Body of pancreas (tissue), 4 donors: ENCODE data around the gene ZNF226. TPM values are rescaled to one million over a fixed set of nuclear protein-coding genes. Genes with fewer than 3 reads are reported as not detected.
"Not testable (repeated sequence)": the region's sequence is repeated elsewhere in the genome, so short reads cannot be mapped to it uniquely, and the experiment has no call there.

ENCODE experiments used
- ATAC-seq: fragments of 150-250 bp; one replicate; pipeline ENCODE4 v1.9.1; 2016
- DNase-seq, 4 donors: peaks; one replicate each; pipeline ENCODE4 v3.0.0-alpha.2; 2019
- H3K27ac ChIP-seq, 4 donors: fragments of 200-600 bp; sonication (generic); 1 replicate in 3 of 4; 2 replicates in 1 of 4; pipeline versions ENCODE4 v1.5.1 to v1.6.1; 2016 to 2019; ENCODE audit warnings: mild to moderate bottlenecking in 1 of 4, mixed read lengths in 1 of 4, moderate library complexity in 1 of 4
- H3K27me3 ChIP-seq, 2 donors: fragments of 200-600 bp; sonication (generic); one replicate each; pipeline ENCODE4 v1.6.0; 2016; ENCODE audit warnings: mild to moderate bottlenecking in 1 of 2
- H3K36me3 ChIP-seq, 2 donors: fragments of 200-600 bp; sonication (generic); replicated peaks in 1 of 2; 2 replicates each; pipeline ENCODE4 v1.5.1; 2016; ENCODE audit warnings: low read depth in 2 of 2; ENCODE audit not compliant: insufficient read depth in 1 of 2
- H3K4me1 ChIP-seq: fragments of 200-600 bp; sonication (generic); one replicate; pipeline ENCODE4 v1.6.0; 2016
- H3K4me3 ChIP-seq, 2 donors: fragments of 200-600 bp; sonication (generic); 1 replicate in 1 of 2; 2 replicates in 1 of 2; pipeline ENCODE4 v1.5.1; 2016 to 2019
- H3K9me3 ChIP-seq, 3 donors: fragments of 200-600 bp; sonication (generic); 1 replicate in 2 of 3; 2 replicates in 1 of 3; pipeline ENCODE4 v1.5.1; 2016
- POLR2A ChIP-seq, 3 donors: fragments of 450-650 bp; IDR thresholded peaks; one replicate each; pipeline ENCODE4 v1.6.1; 2016; ENCODE audit warnings: antibody characterized with exemption in 3 of 3, mild to moderate bottlenecking in 2 of 3
- WGBS, 2 donors: methylation state at CpG; one replicate each; pipeline ENCODE4 v1.1.5; 2017; 5-methylcytosine and 5-hydroxymethylcytosine counted together
- intact Hi-C: fragments of 100-400 bp; cut with DNase I; formaldehyde crosslinking; loops from one replicate; pipeline ENCODE4 v1.15.1; 2023
- total RNA-seq, 2 donors: library from RNA; depleted of rRNA; stranded (reverse); fragments of >200 nt; gene quantifications; one replicate each; pipeline ENCODE4 v1.1.0, GENCODE V29; 2016
- TF ChIP-seq, protein P1 (sequence below), 7 experiments: fragments of 450-650 bp in 4 of 7; fragments of 200-600 bp in 3 of 7; sonication (generic) in 3 of 7; IDR thresholded peaks; one replicate each; pipeline ENCODE4 v1.5.1; 2016 to 2019; ENCODE audit warnings: antibody characterized with exemption in 7 of 7

The ZNF226 gene
- total RNA-seq, 2 donors from 2014 or later = 4.6 to 13.5 TPM

DNA sequence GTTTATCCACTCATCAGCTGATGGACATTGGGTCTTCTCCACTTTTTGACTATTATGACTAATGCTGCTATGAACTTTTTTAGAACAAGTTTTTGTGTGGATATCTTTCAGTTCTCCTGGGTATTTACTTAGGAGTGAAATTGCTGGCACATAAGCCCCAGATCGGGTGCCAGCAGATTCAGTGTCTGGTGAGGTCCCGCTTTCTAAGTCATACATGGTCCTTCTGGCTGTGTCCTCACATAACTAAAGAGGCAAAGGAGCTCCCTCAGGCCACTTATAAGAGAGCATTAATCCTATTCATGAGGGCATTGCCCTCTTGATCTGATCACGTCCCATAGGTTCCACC lies 600 bp upstream of the ZNF226 start:
- peaks cover 0 to 18% (median 2%) of the 10 kb centered on the region in 3 donors for H3K9me3 ChIP-seq
- peak overlapping the region; percentile 20 to 81 (median 60) for H3K27ac ChIP-seq
- ATAC-seq (no peak), DNase-seq (no peak)
- intact Hi-C loops = loop anchor here (10.0 kb wide), 1 partner anchor 49 kb away; the partner anchor contains the start of gene ZNF225
- peaks cover 0 to 2% of the 10 kb centered on the region in 2 donors for H3K36me3 ChIP-seq
- H3K4me1 ChIP-seq = peaks cover 13% of the 10 kb centered on the region
- WGBS, 2 donors = 51 to 71% methylated on average over 3 of the region's 3 CpGs
- no peaks in the 10 kb centered on the region for H3K27me3 ChIP-seq
- TF ChIP-seq, protein P1, sequence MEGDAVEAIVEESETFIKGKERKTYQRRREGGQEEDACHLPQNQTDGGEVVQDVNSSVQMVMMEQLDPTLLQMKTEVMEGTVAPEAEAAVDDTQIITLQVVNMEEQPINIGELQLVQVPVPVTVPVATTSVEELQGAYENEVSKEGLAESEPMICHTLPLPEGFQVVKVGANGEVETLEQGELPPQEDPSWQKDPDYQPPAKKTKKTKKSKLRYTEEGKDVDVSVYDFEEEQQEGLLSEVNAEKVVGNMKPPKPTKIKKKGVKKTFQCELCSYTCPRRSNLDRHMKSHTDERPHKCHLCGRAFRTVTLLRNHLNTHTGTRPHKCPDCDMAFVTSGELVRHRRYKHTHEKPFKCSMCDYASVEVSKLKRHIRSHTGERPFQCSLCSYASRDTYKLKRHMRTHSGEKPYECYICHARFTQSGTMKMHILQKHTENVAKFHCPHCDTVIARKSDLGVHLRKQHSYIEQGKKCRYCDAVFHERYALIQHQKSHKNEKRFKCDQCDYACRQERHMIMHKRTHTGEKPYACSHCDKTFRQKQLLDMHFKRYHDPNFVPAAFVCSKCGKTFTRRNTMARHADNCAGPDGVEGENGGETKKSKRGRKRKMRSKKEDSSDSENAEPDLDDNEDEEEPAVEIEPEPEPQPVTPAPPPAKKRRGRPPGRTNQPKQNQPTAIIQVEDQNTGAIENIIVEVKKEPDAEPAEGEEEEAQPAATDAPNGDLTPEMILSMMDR (IDR thresholded peaks at IDR 0.05) = no peak
- TF ChIP-seq POLR2A (IDR thresholded peaks at IDR 0.05) = no peak
- H3K4me3 ChIP-seq = peak overlapping the region; percentile 19 to 46

DNA sequence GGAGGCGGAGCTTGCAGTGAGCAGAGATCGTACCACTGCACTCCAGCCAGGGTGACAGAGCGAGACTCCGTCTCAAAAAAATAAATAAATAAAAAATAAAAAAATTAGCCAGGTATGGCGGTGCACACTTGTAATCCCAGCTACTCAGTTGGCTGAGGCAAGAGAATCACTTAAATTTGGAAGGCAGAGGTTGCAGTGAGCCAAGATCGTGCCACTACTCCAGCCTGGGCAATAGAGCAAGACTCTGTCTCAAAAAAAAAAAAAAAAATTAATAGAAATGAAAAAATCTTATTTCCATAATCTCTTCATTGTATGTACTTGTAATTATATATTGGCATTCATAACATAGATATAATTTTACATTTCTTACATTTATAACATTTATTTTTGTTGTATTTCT lies 5.8 kb downstream of the ZNF226 start:
- DNase-seq, ATAC-seq, intact Hi-C loops, H3K4me3 ChIP-seq, H3K4me1 ChIP-seq, H3K27me3 ChIP-seq, H3K27ac ChIP-seq: not testable (repeated sequence)
- Histone ChIP-seq H3K36me3 (peaks cover 43 to 56% of the 10 kb centered on the region in 2 donors), H3K9me3 (peaks cover 0 to 48% (median 0%) of the 10 kb centered on the region in 3 donors)
- 98 to 99% methylated on average over 6 of the region's 6 CpGs for WGBS, 2 donors

DNA sequence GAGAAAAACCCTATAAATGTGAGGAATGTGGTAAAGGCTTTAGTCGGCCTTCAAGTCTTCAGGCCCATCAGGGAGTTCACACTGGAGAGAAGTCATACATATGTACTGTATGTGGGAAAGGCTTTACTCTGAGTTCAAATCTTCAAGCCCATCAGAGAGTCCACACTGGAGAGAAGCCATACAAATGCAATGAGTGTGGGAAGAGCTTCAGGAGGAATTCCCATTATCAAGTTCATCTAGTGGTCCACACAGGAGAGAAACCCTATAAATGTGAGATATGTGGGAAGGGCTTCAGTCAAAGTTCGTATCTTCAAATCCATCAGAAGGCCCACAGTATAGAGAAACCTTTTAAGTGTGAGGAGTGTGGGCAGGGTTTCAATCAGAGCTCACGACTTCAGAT lies 11.7 kb downstream of the ZNF226 start:
- ATAC-seq (no peak), DNase-seq (no peak)
- H3K27ac ChIP-seq = no peak overlapping the region
- H3K9me3 ChIP-seq = peaks cover 0 to 80% (median 0%) of the 10 kb centered on the region in 3 donors
- no peak for TF ChIP-seq POLR2A (IDR thresholded peaks at IDR 0.05)
- TF ChIP-seq, protein P1 (IDR thresholded peaks at IDR 0.05) = no peak
- no peak overlapping the region for H3K4me3 ChIP-seq
- H3K36me3 ChIP-seq = peaks cover 44 to 47% of the 10 kb centered on the region in 2 donors
- intact Hi-C loops = no loop called here
- WGBS, 2 donors = 94% methylated on average over 3 of the region's 3 CpGs
- H3K27me3 ChIP-seq = no peaks in the 10 kb centered on the region
- no peaks in the 10 kb centered on the region for H3K4me1 ChIP-seq

DNA sequence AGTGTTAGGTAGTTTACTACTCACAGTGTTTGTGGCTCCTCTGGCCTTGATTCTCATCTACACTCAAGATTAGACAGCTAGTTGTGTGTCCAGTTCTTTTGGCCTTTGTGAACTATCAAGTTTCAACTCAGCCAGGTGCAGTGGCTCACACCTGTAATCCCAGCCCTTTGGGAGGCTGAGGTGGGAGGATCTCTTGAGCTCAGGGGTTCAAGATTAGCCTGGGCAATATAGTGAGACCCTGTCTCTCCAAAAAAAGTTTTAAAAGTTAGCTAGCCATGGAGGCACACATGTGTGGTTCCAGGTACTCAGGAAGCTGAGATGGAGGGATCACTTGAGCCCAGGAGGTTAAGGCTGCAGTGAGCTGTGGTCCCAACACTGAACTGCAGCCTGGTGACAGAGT lies 16.1 kb downstream of the ZNF226 start:
- H3K9me3 ChIP-seq = peaks cover 0 to 60% (median 0%) of the 10 kb centered on the region in 3 donors

DNA sequence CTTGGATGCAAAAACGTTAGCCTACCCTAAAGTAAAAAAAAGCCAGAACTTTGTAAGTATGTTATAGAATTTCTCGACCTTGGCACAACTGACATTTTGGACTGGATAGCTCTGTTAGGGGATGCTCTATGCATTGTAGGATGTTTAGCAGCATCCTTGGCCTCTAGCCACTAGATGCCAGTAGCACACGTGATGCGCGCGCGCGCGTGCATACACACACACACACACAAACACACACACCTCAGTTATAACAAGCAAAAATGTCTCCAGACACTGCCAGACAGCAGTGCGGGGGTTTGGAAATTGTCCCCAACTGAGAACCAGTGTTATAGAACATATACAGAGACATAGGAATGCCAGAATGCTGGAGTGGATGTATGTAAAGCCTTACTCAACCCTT lies 17.2 kb downstream of the ZNF226 start:
- DNase-seq = no peak
- Histone ChIP-seq H3K27ac (no peak overlapping the region), H3K4me3 (no peak overlapping the region), H3K9me3 (peaks cover 0 to 48% (median 0%) of the 10 kb centered on the region in 3 donors), H3K27me3 (no peaks in the 10 kb centered on the region), H3K36me3 (no peaks in the 10 kb centered on the region), H3K4me1 (no peaks in the 10 kb centered on the region)
- ATAC-seq = no peak
- 76 to 83% methylated on average over 10 of the region's 10 CpGs for WGBS, 2 donors
- TF ChIP-seq POLR2A (IDR thresholded peaks at IDR 0.05) = no peak
- TF ChIP-seq, protein P1 (IDR thresholded peaks at IDR 0.05) = no peak
- intact Hi-C loops = no loop called here

More for the DNA sequence above, 16.1 kb downstream of the ZNF226 start:
- no peaks in the 10 kb centered on the region for H3K27me3 ChIP-seq
- H3K4me1 ChIP-seq = no peaks in the 10 kb centered on the region
- ATAC-seq = no peak
- TF ChIP-seq, protein P1 (IDR thresholded peaks at IDR 0.05) = no peak
- TF ChIP-seq POLR2A (IDR thresholded peaks at IDR 0.05) = no peak
- DNase-seq = no peak
- H3K4me3 ChIP-seq = no peak overlapping the region
- no peak overlapping the region for H3K27ac ChIP-seq
- peaks cover 5 to 7% of the 10 kb centered on the region in 2 donors for H3K36me3 ChIP-seq
- intact Hi-C loops = no loop called here
